T1000 (cell line): ENCODE data around the gene EIF5.

ENCODE experiments used
- DNase-seq: peaks from one replicate; lab custom pipeline; 2025; ENCODE audit warnings: mixed read lengths; lab: John Stamatoyannopoulos, UW

The EIF5 gene

GRCh38 chr14:103333754-103334643 is at the start of gene EIF5:
EIF5 (plus strand) TSS chr14:103334237; CDS start chr14:103335861, 1,624 bp downstream.
- DNase-seq = peak; percentile 97

DNA sequence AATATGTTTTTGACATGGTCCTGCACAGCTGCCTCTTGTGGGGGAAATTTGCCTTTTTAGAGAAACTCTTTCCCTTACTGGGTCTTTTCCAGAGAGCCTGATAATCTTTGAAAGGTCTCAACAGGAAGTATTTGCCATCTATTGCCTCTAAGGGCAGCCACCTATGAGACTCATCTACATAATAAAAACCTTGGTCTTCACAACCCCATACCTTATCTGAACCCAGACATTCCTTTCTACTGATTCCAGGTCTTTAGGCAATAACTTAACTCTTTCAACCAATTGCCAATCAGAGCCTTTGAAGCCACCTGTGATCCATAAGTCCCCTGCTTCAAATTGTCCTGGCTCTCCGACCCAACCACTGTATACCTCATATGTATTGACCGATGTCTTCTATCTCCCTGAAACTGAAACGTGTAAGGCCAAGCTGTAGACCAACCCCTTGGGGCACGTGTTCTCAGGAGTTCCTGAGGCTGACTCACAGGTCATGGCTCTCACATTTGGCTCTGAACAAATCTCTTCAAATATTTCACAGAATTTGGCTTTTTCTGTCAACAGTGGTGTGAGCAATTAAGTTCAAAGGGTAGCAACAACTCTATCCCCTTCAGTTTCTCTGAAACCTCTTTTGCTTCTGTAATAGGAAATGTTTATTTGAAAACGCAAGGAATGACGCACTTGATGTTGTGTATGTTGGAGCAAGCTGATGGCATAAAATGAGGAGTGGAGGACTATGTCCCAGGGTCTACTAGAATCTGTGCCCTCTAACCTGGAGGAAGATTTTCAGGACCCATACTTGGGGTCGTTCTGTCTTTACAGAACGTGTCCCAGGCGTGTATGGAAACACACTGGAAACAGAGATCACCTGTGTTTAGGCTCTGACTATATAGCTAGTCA is 49.2 kb upstream of the EIF5 start:
- no peak for DNase-seq

DNA sequence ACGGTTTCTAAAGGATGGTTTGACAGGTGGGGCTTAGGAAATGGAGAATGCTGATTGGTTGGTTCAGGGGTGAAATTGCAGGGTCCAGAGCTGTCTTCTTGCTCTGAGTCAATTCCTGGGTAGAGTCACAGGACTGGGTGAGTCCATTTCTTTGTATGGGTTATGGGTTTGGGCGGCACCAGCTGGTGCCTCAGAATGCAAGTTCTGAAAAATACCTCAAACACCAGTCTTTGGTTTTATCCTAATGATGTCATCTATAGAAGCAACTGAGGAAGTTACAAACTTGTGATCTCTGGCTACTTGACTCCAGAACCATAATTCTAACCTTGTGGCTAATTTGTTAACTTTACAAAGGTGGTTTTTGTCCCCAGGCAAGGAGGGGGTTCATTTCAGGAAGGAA is 47.6 kb upstream of the EIF5 start:
- DNase-seq = no peak

DNA sequence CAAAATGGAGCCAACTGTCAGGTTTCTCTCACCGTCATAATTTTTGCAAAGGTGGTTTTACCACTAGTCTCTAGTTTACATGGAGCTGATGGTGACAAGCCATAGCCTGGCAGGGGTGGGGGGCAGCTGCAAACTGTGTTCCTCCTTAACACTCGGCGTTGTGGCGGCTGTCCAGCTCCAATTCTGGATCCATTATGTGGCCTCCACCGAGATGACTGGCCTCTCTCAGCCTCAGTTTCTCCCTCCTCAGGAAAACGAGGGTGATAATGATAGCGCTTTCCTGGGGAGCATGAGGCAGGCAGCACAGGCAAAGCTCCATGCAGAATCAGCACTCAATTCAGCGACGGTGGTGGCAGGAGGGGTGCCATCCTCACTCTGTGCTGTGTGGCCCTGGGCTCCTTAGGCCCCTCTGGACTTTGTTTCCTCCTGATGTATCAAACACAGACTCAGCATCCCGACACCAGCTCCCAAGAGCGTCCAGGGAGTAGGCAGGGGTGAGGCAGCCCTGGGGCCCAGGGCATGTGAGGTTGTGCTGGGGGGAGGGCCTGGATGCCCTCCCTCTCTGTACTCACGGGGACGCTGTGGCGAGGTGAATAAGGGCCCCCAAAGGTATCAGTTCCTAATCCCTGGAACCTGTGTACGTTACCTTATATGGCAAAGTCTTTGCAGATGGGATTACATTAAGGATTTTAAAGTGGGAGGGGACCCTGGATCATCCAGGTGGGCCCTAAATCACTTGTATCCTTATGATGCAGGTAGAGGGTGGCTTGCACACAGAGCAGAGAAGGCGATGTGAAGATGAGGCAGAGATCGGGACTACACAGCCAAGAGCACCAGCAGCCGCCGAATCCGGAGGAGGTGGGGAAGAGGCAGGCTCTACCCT is 46.8 kb upstream of the EIF5 start:
- DNase-seq = no peak

- DNase-seq = no peak
These were observed 45.8 kb upstream of the EIF5 start for GRCh38 chr14:103288076-103288766.

GRCh38 chr14:103290056-103290455 is 44.0 kb upstream of the EIF5 start:
- no peak for DNase-seq

- no peak for DNase-seq
These were observed 43.5 kb upstream of the EIF5 start for GRCh38 chr14:103290494-103290893.

- no peak for DNase-seq
These were observed 43.1 kb upstream of the EIF5 start for GRCh38 chr14:103290961-103291360.

- peak; percentile 49 for DNase-seq
These were observed 41.3 kb upstream of the EIF5 start for GRCh38 chr14:103292426-103293374.

GRCh38 chr14:103293465-103293864 is 40.6 kb upstream of the EIF5 start:
- no peak for DNase-seq

DNA sequence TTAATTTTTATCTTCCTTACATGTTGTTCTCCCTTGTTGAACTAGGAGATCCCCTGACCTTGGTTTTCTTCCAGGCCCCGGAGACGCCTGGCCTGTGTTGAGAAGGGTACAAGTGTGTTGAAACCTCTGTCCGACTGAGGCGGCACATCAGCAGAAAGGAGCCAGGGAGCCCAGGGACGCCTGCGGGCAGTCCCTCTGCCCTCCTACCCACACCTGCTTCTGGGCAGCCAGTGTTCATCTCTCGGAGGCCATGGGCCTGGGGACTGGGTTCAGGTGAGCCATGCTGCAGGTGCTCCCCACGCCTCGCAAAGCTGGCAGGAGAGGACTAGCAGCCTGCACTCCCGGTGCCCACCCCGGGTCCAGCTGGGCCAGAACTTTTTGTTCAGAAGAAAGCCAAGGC is 39.9 kb upstream of the EIF5 start:
- no peak for DNase-seq

- DNase-seq = no peak
These were observed 38.0 kb upstream of the EIF5 start for GRCh38 chr14:103296007-103296406.

- DNase-seq = no peak
These were observed 37.0 kb upstream of the EIF5 start for GRCh38 chr14:103296987-103297386.

DNA sequence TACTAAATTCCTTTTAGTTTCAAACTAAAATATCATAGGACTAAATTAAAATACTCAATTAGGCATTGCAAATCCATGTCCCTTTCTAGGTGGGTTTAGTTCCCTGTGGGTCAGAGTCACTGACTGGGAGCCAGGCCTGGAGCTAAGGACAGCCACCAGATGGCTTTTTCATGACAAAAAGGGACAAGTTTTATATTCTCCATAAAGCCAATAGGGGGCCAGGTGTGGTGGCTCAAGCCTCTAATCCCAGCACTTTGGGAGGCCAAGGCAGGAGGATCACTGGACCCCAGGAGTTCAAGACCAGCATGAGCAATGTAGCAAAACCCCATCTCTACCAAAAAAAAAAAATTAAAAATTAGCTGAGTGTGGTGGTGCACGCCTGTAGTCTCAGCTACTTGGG is 35.4 kb upstream of the EIF5 start:
- DNase-seq = no peak

DNA sequence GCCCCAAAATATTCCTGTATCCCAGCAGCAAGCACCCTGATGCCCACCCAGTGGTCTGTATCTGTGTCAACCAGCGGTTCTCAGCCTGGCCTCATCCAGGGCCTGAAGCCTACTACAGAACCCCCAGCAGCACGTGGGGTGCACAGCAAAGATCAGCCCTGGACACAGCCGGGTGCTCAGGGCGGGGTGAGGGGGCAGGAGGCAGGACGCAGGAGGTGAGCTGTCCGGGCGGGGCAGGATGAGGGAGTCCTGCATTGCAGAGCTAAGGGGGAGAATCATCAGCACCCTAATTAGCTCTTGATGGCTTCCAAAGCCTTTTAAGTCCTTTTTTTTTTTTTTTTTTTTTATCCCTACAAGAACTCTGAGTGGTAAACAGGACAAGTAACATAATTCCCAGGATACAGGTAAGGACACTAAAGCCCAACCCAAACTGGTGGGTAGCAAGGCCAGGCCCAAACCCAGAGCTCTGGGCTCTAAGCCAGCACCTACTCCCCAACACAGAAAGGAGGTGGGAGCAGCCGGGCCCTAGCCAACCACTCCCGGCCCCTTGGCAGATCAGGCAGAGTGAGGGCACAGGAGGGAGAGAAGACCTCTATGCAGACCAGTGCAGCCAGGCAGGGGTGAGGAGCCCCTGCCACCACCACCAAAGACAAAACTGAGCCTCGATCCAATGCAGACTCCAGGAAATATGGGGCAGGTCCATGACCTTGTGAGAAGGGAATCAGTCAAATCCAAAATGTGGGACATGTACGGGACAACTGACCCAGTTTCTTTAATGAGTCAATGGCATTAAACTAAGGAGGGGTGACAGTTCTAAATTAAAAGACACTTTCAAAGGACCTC is 32.3 kb upstream of the EIF5 start:
- no peak for DNase-seq

DNA sequence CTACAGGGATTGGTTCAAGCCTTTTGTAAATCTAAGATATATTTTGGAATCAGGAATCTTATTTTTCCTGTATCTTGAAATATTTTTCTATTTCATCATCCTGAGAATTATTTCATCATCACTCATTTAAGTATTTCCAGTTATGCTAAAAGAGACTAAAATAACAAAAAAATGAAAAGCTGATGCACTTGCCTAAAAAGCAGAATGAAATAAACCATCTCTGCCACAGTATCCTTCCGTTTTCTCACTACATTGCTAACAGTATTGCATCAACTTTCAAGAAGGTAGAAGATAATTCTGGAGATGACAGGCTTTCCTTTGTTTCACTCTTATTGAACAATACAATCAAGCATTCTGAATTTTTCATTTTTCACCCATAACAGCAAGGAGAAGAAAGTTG is 31.1 kb upstream of the EIF5 start:
- no peak for DNase-seq

DNA sequence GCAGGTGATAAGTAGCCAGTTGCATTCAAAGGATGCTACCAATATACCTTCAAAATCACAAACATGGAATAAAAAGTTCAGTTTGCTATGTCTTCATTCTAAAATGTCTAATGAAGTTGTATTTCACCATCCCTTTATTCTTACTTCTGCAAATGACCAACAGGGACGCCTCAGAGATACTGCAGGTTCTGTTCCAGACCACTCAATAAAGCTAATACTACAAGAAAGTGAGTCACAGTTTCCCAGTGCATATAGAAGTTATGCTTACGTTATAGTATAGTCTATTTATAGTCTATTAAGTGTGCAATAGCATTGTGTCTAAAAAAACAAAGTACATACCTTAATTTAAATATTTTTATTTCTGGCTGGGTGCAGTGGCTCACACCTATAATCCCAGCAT is 29.3 kb upstream of the EIF5 start:
- DNase-seq = no peak

GRCh38 chr14:103308717-103309616 is 25.1 kb upstream of the EIF5 start:
- no peak for DNase-seq
